Measurements from ENCODE around the gene HCRTR1. TPM values are rescaled to one million over a fixed set of nuclear protein-coding genes. Genes with fewer than 3 reads are reported as not detected.

The HCRTR1 gene
- total and polyA plus RNA-seq, 4 donors = 0.18 to 0.42 TPM; not detected in 2

- Histone ChIP-seq H3K9me3 (ENCODE audit: control insufficient read depth, low read length) (no peaks in the 10 kb centered on the region), H3K27ac (ENCODE audit: low read depth in 1 of 2, low read length in 2 of 2) (no peak overlapping the region), H3K4me3 (ENCODE audit: low read length in 2 of 2) (no peak overlapping the region), H3K27me3 (ENCODE audit: control insufficient read depth in 1 of 2, insufficient read depth in 2 of 2, low read length in 1 of 2) (no peaks in the 10 kb centered on the region), H3K4me1 (ENCODE audit: control insufficient read depth in 1 of 2, insufficient read depth in 2 of 2, low read length in 2 of 2) (no peaks in the 10 kb centered on the region), H3K36me3 (ENCODE audit: control insufficient read depth in 1 of 2, insufficient read depth in 2 of 2, low read length in 1 of 2) (no peaks in the 10 kb centered on the region)
- intact Hi-C loops (cut with DNase I) = no loop called here
- 90 to 93% methylated on average over 5 of the region's 5 CpGs for WGBS, 2 donors
- DNase-seq = peak in 1 of 2 donors; percentile 4
- ATAC-seq (ENCODE audit: low FRiP score) = no peak
Measured at GRCh38 chr1:31654474-31654776, 36.9 kb downstream of the HCRTR1 start.

- peak in 1 of 2 donors; percentile 70 for DNase-seq
- 89 to 90% methylated on average over 6 of the region's 6 CpGs for WGBS, 2 donors
- no peaks in the 10 kb centered on the region for H3K27me3 ChIP-seq (ENCODE audit: control insufficient read depth in 1 of 2, insufficient read depth in 2 of 2, low read length in 1 of 2)
- H3K4me3 ChIP-seq (ENCODE audit: low read length in 2 of 2) = no peak overlapping the region
- no peaks in the 10 kb centered on the region for H3K9me3 ChIP-seq (ENCODE audit: control insufficient read depth, low read length)
- intact Hi-C loops (cut with DNase I) = no loop called here
- no peak overlapping the region for H3K27ac ChIP-seq (ENCODE audit: low read depth in 1 of 2, low read length in 2 of 2)
- H3K4me1 ChIP-seq (ENCODE audit: control insufficient read depth in 1 of 2, insufficient read depth in 2 of 2, low read length in 2 of 2) = no peaks in the 10 kb centered on the region
- no peaks in the 10 kb centered on the region for H3K36me3 ChIP-seq (ENCODE audit: control insufficient read depth in 1 of 2, insufficient read depth in 2 of 2, low read length in 1 of 2)
- ATAC-seq (ENCODE audit: low FRiP score) = no peak
Measured at GRCh38 chr1:31655104-31655503, 37.6 kb downstream of the HCRTR1 start.

- Histone ChIP-seq H3K4me1 (ENCODE audit: control insufficient read depth in 1 of 2, insufficient read depth in 2 of 2, low read length in 2 of 2) (no peaks in the 10 kb centered on the region), H3K9me3 (ENCODE audit: control insufficient read depth, low read length) (no peaks in the 10 kb centered on the region), H3K27ac (ENCODE audit: low read depth in 1 of 2, low read length in 2 of 2) (no peak overlapping the region), H3K36me3 (ENCODE audit: control insufficient read depth in 1 of 2, insufficient read depth in 2 of 2, low read length in 1 of 2) (no peaks in the 10 kb centered on the region), H3K27me3 (ENCODE audit: control insufficient read depth in 1 of 2, insufficient read depth in 2 of 2, low read length in 1 of 2) (no peaks in the 10 kb centered on the region), H3K4me3 (ENCODE audit: low read length in 2 of 2) (no peak overlapping the region)
- intact Hi-C loops (cut with DNase I) = no loop called here
- DNase-seq (no peak), ATAC-seq (ENCODE audit: low FRiP score) (no peak)
- 95% methylated on average over 4 of the region's 4 CpGs for WGBS, 2 donors
Measured at GRCh38 chr1:31655756-31656155, 38.3 kb downstream of the HCRTR1 start.

GRCh38 chr1:31657020-31657804 is 39.7 kb downstream of the HCRTR1 start:
- Histone ChIP-seq H3K27me3 (ENCODE audit: control insufficient read depth in 1 of 2, insufficient read depth in 2 of 2, low read length in 1 of 2) (no peaks in the 10 kb centered on the region), H3K36me3 (ENCODE audit: control insufficient read depth in 1 of 2, insufficient read depth in 2 of 2, low read length in 1 of 2) (no peaks in the 10 kb centered on the region), H3K4me3 (ENCODE audit: low read length in 2 of 2) (no peak overlapping the region), H3K27ac (ENCODE audit: low read depth in 1 of 2, low read length in 2 of 2) (no peak overlapping the region), H3K9me3 (ENCODE audit: control insufficient read depth, low read length) (no peaks in the 10 kb centered on the region), H3K4me1 (ENCODE audit: control insufficient read depth in 1 of 2, insufficient read depth in 2 of 2, low read length in 2 of 2) (no peaks in the 10 kb centered on the region)
- 81 to 84% methylated on average over 14 of the region's 14 CpGs for WGBS, 2 donors
- intact Hi-C loops (cut with DNase I) = no loop called here
- ATAC-seq (ENCODE audit: low FRiP score) (no peak), DNase-seq (peak in 1 of 2 donors; percentile 68)

GRCh38 chr1:31657972-31658510 is 40.6 kb downstream of the HCRTR1 start:
- H3K27ac ChIP-seq (ENCODE audit: low read depth in 1 of 2, low read length in 2 of 2) = no peak overlapping the region
- intact Hi-C loops (cut with DNase I) = no loop called here
- no peak overlapping the region for H3K4me3 ChIP-seq (ENCODE audit: low read length in 2 of 2)
- ATAC-seq (ENCODE audit: low FRiP score) (no peak), DNase-seq (peak in 1 of 2 donors; percentile 67)
- no peaks in the 10 kb centered on the region for H3K4me1 ChIP-seq (ENCODE audit: control insufficient read depth in 1 of 2, insufficient read depth in 2 of 2, low read length in 2 of 2)
- H3K36me3 ChIP-seq (ENCODE audit: control insufficient read depth in 1 of 2, insufficient read depth in 2 of 2, low read length in 1 of 2) = no peaks in the 10 kb centered on the region
- WGBS, 2 donors = 91 to 94% methylated on average over 12 of the region's 12 CpGs
- H3K27me3 ChIP-seq (ENCODE audit: control insufficient read depth in 1 of 2, insufficient read depth in 2 of 2, low read length in 1 of 2) = no peaks in the 10 kb centered on the region
- no peaks in the 10 kb centered on the region for H3K9me3 ChIP-seq (ENCODE audit: control insufficient read depth, low read length)

GRCh38 chr1:31658721-31659120 is 41.2 kb downstream of the HCRTR1 start:
- Histone ChIP-seq H3K9me3 (ENCODE audit: control insufficient read depth, low read length) (no peaks in the 10 kb centered on the region), H3K4me1 (ENCODE audit: control insufficient read depth in 1 of 2, insufficient read depth in 2 of 2, low read length in 2 of 2) (no peaks in the 10 kb centered on the region), H3K27me3 (ENCODE audit: control insufficient read depth in 1 of 2, insufficient read depth in 2 of 2, low read length in 1 of 2) (no peaks in the 10 kb centered on the region), H3K4me3 (ENCODE audit: low read length in 2 of 2) (no peak overlapping the region), H3K27ac (ENCODE audit: low read depth in 1 of 2, low read length in 2 of 2) (no peak overlapping the region), H3K36me3 (ENCODE audit: control insufficient read depth in 1 of 2, insufficient read depth in 2 of 2, low read length in 1 of 2) (no peaks in the 10 kb centered on the region)
- ATAC-seq (ENCODE audit: low FRiP score) = no peak
- 94 to 97% methylated on average over 3 of the region's 3 CpGs for WGBS, 2 donors
- DNase-seq = peak; percentile 21 to 62
- intact Hi-C loops (cut with DNase I) = no loop called here

- H3K9me3 ChIP-seq (ENCODE audit: control insufficient read depth, low read length) = no peaks in the 10 kb centered on the region
- no peaks in the 10 kb centered on the region for H3K4me1 ChIP-seq (ENCODE audit: control insufficient read depth in 1 of 2, insufficient read depth in 2 of 2, low read length in 2 of 2)
- H3K36me3 ChIP-seq (ENCODE audit: control insufficient read depth in 1 of 2, insufficient read depth in 2 of 2, low read length in 1 of 2) = no peaks in the 10 kb centered on the region
- DNase-seq (no peak), ATAC-seq (ENCODE audit: low FRiP score) (no peak)
- no peak overlapping the region for H3K4me3 ChIP-seq (ENCODE audit: low read length in 2 of 2)
- H3K27me3 ChIP-seq (ENCODE audit: control insufficient read depth in 1 of 2, insufficient read depth in 2 of 2, low read length in 1 of 2) = no peaks in the 10 kb centered on the region
- 28 to 35% methylated on average over 3 of the region's 3 CpGs for WGBS, 2 donors
- intact Hi-C loops (cut with DNase I) = loop anchor here in 1 of 2 donors (10.0 kb wide), 1 partner anchor 305 kb away; no protein-coding TSS in a partner anchor
- no peak overlapping the region for H3K27ac ChIP-seq (ENCODE audit: low read depth in 1 of 2, low read length in 2 of 2)
Measured at GRCh38 chr1:31659889-31660288, 42.4 kb downstream of the HCRTR1 start.

- no peak overlapping the region for H3K27ac ChIP-seq (ENCODE audit: low read depth in 1 of 2, low read length in 2 of 2)
- intact Hi-C loops (cut with DNase I) = loop anchor here in 1 of 2 donors (10.0 kb wide), 1 partner anchor 304 kb away; no protein-coding TSS in a partner anchor
- H3K9me3 ChIP-seq (ENCODE audit: control insufficient read depth, low read length) = no peaks in the 10 kb centered on the region
- no peaks in the 10 kb centered on the region for H3K4me1 ChIP-seq (ENCODE audit: control insufficient read depth in 1 of 2, insufficient read depth in 2 of 2, low read length in 2 of 2)
- ATAC-seq (ENCODE audit: low FRiP score) (no peak), DNase-seq (no peak)
- H3K4me3 ChIP-seq (ENCODE audit: low read length in 2 of 2) = no peak overlapping the region
- WGBS, 2 donors = 85 to 87% methylated on average over 4 of the region's 4 CpGs
- no peaks in the 10 kb centered on the region for H3K27me3 ChIP-seq (ENCODE audit: control insufficient read depth in 1 of 2, insufficient read depth in 2 of 2, low read length in 1 of 2)
- H3K36me3 ChIP-seq (ENCODE audit: control insufficient read depth in 1 of 2, insufficient read depth in 2 of 2, low read length in 1 of 2) = no peaks in the 10 kb centered on the region
Measured at GRCh38 chr1:31660871-31661455, 43.5 kb downstream of the HCRTR1 start.

GRCh38 chr1:31661856-31662255 is 44.4 kb downstream of the HCRTR1 start:
- ATAC-seq (ENCODE audit: low FRiP score) (no peak), DNase-seq (peak in 1 of 2 donors; percentile 21)
- Histone ChIP-seq H3K36me3 (ENCODE audit: control insufficient read depth in 1 of 2, insufficient read depth in 2 of 2, low read length in 1 of 2) (no peaks in the 10 kb centered on the region), H3K4me1 (ENCODE audit: control insufficient read depth in 1 of 2, insufficient read depth in 2 of 2, low read length in 2 of 2) (no peaks in the 10 kb centered on the region), H3K4me3 (ENCODE audit: low read length in 2 of 2) (no peak overlapping the region), H3K9me3 (ENCODE audit: control insufficient read depth, low read length) (no peaks in the 10 kb centered on the region), H3K27ac (ENCODE audit: low read depth in 1 of 2, low read length in 2 of 2) (no peak overlapping the region), H3K27me3 (ENCODE audit: control insufficient read depth in 1 of 2, insufficient read depth in 2 of 2, low read length in 1 of 2) (no peaks in the 10 kb centered on the region)
- WGBS, 2 donors = 96 to 98% methylated on average over 6 of the region's 6 CpGs
- intact Hi-C loops (cut with DNase I) = loop anchor here (2.0 to 10.0 kb wide), 2 partner anchors 83 to 303 kb away; no protein-coding TSS in a partner anchor

All from aorta (tissue), 5 donors.